GM18526 (cell line): ENCODE data around the gene DMBX1.

ENCODE experiments used
- POLR2A ChIP-seq: IDR thresholded peaks from 3 replicates; pipeline ENCODE4 v1.6.1; 2011; ENCODE audit not compliant: insufficient read length; ENCODE audit errors: extremely low read depth

DMBX1 gene

DNA sequence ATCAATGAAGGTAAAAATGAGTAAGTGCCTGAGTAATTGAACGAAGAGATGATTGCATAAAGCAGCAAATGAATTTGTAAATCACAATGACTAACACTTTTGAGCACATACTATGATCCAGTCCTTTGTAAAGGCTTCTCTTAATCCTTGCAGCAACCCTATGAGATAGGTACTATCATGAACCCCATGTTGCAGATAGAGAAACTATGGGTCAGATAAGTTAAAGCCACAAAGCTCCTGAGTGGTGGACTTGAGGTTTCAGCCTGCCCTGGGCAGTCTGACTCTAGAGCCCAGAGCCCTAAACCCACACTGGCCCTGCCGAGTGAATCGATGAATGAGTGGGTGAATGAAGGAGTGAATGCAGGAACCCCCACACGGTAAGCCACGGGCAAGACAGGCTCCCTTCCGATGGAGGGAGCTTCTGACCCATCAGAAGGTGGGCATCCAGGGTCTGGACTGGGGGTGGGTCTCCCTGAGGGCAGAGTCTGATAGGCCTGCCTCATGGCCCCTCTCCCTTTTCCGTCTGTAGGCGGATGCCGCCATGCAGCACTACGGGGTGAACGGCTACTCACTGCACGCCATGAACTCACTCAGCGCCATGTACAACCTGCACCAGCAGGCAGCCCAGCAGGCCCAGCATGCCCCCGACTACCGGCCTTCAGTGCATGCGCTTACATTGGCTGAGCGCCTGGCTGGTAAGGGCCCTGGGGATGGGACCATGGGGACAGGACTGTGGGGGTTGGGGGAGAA lies 17.0 kb downstream of the DMBX1 start:
- no peak for TF ChIP-seq POLR2A

DNA sequence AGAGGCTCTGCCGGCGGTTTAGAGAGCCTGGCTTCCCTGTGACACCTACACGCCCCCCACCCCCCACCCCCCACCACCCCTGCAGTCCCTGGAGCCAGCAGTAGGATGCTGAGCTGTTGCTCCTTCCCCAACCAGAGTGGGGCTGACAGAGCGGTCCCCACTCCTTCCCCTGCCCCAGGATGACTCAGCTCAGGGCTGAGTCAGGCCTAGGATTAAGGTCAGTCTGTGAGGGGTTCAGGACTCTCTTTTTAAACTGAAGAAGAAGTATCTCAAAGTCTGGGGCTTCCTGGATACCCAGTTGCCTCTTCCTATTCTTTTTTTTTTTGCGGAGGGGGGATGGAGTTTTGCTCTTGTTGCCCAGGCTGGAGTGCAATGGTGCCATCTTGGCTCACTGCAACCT lies 19.1 kb downstream of the DMBX1 start:
- no peak for TF ChIP-seq POLR2A

DNA sequence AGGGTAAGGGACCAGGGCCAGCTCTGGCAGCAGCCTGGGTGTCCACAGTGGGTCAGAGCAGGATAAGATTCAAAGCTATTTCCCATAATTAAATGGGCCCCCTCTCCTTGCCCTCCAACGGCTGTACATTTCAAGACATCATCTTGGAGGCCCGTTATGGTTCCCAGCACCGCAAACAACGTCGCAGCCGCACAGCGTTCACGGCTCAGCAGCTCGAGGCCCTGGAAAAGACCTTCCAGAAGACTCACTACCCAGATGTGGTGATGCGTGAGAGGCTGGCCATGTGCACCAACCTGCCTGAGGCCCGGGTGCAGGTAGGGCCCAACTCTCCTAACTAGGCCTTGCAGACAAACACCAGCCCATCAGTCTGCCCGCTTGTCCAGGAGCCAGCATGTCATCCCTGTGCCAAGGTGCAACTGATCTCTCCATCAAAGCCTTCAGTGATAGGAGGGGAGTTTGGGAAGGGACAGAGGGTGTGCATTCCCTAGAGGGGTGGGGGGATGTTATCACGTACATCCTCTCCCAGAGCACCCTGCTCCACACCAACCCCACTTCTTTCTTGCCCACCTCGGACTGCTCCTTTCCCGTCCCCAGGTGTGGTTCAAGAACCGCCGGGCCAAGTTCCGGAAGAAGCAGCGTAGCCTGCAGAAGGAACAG lies 20.8 kb downstream of the DMBX1 start:
- no peak for TF ChIP-seq POLR2A

GRCh38 chr1:46510998-46511365 lies 21.3 kb downstream of the DMBX1 start:
- no peak for TF ChIP-seq POLR2A

GRCh38 chr1:46512135-46512791 lies 22.6 kb downstream of the DMBX1 start:
- TF ChIP-seq POLR2A, result no peak

GRCh38 chr1:46512792-46513190 lies 23.2 kb downstream of the DMBX1 start:
- TF ChIP-seq POLR2A, result no peak

GRCh38 chr1:46513536-46513935 lies 23.9 kb downstream of the DMBX1 start:
- TF ChIP-seq POLR2A, result no peak

- no peak for TF ChIP-seq POLR2A
Measured at GRCh38 chr1:46515576-46515975, 25.9 kb downstream of the DMBX1 start.

DNA sequence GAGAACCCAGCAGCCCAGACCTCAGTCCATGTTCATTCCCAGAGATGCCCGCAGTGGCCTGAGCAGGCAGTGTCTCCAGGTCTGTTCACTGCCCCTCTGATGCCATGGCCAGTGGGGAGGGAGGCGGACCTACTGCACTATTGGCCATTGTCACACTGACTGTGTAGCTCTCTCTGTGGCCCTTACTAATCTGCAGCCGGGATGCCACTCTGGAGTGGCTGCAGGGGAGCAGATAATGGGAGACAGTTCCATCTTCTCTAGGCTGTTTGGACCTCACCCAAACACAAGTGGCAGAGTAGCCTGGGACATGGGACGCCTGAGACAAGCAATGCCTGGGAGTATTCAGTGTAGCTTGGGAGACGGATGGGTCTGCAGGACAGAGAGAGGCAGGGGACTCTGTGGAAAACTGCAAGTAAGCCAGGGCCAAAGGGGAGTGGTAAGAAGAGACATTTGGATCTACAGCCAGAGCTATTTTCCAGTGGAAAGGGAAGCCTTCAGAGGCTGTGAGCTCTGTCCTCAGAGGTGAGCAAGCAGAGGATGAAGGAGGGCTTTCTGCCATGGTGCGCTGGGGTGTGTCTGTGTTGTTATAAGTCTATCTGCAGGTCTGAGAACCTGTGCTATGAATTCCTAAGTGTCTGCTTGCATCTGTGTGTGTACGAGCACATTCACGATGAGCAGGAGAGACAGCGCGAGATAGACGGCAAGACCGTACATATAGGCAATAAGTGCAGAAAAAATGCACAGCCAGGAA lies 26.7 kb downstream of the DMBX1 start:
- no peak for TF ChIP-seq POLR2A

DNA sequence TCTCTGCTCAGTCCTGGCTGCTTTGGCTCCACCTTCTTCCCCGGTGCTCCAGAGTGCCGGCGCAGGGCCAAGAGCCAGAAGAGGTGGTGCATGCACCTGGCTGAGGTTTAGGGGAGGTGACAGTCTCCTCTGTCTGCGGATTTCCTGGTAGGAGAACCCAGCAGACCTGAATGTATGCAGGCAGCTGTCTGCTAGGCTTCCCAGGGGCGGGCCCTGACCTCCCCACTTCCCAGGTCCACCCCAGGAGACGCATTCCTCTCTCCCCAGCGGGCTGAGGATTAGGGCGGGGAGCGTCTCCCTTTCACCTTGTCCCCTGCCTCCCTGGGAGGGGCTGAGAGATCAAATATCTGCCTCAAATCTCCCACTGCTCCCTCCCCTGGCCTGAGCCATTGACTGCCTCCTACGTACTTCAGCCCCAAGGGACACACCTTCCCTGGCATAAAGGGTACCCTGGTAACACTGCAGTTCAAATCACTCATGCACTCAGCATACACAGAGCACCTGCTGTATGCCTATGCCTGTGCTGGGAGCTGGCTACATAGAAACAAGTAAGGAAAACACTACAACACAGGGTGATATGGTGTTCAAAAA lies 27.5 kb downstream of the DMBX1 start:
- TF ChIP-seq POLR2A, result no peak

DNA sequence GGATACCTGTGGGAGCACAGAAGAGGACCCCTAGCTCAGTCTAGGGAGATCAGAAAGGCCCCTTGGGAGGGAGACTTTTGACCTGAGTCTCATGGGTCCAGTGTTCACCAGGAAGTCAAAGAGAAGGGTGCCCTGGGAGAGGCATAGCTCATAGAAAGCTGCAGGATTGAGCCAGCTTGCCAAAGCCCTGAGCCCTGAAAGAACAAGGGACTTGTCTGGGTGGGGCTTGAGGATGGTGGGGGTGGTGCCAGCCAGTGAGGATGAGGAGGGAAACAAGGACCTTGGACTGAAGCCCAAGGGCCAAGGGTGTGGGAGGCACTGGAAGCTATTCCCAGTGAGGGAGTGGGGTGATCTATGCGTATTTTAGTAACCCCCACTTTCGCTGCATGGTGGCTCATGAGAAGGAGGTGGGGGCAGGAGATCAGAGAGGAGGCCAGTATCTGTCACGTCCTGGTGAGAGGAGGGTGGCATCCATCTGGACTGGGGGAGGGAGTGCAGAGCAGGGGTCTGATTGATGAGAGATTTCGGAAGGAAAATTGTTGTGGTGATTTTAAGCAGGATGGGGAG lies 28.4 kb downstream of the DMBX1 start:
- no peak for TF ChIP-seq POLR2A

GRCh38 chr1:46519209-46519608 lies 29.6 kb downstream of the DMBX1 start:
- no peak for TF ChIP-seq POLR2A

DNA sequence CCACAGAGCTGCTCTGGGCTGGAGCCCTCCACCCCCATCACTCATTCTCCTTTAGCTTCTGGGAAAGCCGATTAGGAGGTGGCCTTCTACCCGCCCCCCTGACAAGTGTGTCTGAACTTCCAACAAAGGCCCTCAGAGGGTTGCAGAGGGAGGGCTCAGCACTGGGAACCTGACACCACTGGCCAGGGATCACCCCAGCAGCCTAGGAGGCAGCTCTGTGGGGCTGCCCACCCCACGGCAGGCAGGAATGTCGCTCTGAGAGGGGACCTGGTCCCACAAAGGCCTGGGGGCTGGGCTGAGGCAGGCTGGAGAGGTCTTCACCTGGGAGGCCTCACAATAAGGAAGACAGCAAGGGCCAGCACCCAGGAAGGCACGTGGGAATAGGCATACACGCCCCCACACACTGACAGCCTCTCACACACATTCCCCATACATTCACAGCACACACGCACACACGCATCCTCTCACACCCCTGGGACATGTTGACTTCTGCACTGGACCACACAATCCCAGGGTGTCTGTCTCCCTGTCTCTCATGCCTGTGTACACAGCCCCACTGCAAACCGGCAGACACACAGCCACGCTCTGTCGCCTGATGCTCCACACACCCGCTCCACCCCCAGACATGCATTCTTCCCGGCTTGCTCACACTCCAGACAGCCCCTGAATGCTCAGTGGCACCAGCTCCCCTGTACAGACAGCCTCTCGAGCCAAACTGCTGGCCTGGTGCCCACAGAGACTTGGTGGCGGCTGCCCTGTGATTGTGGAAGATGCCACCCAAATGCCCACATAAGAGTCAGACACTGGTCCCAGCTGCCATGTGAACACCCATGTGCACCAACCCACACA lies 30.7 kb downstream of the DMBX1 start:
- TF ChIP-seq POLR2A, result no peak

DNA sequence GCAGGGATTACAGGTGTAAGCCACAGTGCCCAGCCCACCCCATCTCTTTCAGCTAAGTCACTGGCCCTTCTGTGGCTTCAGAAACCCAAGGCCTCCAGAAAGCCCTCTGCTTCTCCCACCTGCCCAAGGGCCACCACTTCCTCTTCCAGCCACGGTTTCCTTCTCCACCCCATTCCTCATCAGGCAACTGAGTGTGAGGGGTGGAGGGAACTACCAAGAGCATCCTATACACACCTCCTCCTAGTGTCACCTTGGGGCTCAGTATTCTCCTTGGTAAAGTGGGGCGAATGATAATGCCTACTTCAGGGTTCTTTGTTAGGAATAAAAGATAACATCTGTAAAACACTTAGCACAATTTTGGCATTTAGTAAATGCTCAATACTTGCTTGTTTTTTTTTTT lies 31.8 kb downstream of the DMBX1 start:
- TF ChIP-seq POLR2A, result no peak
